HG03025 (cell line): ENCODE data around the gene SGMS1.
A peak's percentile ranks its signal among the peaks of the same experiment; 100 is the strongest.

Experiments used
- ATAC-seq: cut with Tn5 transposase; IDR thresholded peaks from one replicate; pipeline ENCODE4 v1.9.1; 2021; ENCODE audit warnings: mild to moderate bottlenecking, moderate library complexity; ENCODE audit not compliant: unreplicated experiment, low FRiP score

Gene SGMS1

GRCh38 chr10:50613726-50614443 is 9.9 kb downstream of the SGMS1 start:
- no peak for ATAC-seq

- ATAC-seq, result no peak
Observed at GRCh38 chr10:50613150-50613549, 10.6 kb downstream of the SGMS1 start.

GRCh38 chr10:50610368-50610767 is 13.4 kb downstream of the SGMS1 start:
- no peak for ATAC-seq

DNA sequence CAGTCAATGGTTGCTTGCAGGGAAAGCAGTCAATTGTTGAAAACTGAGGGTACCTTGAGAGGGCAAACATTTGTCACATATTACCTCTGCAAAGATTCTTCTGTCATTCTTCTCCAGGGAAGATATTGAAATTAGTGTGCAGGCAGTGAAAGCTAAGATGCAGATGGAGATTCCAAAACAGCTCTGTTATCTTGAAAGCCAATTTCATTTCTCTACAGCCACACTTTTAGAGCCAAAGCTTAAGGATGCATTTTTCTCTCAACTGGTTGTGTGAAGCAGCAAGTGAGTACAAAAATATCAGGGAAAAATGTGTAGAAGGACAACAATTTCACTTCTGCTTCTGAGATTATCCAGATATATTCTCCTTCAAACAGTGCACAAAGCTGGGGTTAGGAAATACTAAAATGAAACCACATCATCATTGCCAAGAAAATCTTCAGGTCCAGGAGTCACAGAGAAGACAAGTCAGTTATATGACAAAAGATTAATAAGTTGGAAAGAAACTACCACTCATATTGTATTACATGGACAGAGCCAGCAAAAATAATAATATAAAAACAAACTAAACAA is 16.3 kb downstream of the SGMS1 start:
- no peak for ATAC-seq

DNA sequence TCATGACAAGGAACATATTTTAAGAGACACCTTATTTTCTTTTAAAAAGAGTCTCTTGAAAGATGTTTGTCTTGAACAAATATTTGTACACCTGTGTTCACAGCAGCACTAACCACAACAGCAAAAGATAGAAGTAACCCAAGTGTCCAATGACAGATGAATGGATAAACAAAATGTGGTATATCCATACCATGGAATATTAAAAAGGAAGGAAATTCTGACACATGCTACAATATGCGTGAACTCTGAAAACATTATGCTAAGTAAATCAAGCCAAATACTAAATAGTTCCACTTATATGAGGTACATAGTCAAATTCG is 17.8 kb downstream of the SGMS1 start:
- no peak for ATAC-seq

DNA sequence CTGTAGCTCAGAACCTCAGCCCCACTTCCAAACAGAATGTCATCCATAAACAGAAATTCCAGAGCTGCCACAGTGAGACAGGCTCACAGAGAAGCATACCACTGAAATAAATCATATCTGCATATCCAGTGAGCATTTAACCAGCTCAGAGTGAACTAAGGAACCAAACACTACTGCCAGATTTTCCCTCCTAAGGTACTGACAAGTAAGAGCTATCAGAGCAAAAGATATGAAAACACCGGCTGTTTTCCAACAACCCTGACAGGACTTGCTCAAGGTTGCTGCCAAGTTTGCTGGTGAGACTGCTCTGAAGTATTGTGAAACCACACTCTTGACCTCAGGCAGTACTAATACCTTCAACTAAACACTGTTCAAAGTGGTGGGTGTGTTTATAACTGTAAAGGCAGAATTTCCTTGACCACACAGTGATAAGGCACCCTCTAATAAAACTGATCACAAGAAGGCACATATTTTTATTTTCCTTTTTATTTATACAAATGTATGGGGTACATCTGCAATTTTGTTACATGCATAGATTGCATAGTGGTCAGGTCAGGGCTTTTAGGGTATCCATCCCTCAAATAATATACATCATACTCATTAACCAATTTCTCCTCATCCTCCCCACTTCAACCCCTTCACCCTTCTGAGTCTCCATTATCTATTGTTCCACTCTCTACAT is 18.3 kb downstream of the SGMS1 start:
- ATAC-seq, result peak; percentile 61

DNA sequence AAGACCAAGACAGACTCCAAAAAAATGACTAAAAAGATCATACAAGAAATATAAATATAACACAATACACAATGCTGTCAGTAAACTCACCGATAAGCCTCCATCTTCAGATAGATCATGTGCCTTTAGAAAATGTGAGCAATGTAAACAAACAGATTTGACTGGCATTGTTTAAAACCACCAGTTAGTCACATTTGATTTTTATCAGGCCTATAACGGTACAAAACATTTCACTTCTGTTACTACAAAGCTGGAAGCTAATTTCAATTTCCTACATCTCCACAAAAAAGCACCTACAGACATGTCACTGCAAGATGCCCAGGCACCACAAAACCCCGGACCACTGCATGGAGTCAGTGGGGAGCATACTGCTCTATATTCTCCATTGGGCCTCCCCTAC is 18.9 kb downstream of the SGMS1 start:
- no peak for ATAC-seq

GRCh38 chr10:50604049-50604640 is 19.6 kb downstream of the SGMS1 start:
- peak; percentile 78 for ATAC-seq

- ATAC-seq, result no peak
Observed at GRCh38 chr10:50603151-50603850, 20.5 kb downstream of the SGMS1 start.

DNA sequence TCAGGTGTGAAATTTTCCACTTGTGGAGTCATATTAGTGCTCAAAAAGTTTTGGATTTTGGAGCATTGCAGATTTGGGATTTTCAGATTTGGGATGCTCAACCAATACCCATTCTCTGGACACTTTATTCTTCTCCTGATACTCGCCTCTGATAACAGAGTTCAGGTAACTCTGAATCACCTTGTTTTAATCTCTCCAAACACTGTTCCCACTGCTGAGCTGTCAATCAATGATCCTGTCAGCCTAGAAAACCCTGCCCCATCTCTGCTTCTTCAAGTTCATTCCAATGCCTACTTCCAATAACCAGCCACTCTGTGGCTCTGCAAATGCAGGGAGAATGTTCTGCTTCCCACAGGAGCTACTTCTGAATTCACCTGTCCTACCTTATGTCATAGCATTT is 21.8 kb downstream of the SGMS1 start:
- ATAC-seq, result no peak

DNA sequence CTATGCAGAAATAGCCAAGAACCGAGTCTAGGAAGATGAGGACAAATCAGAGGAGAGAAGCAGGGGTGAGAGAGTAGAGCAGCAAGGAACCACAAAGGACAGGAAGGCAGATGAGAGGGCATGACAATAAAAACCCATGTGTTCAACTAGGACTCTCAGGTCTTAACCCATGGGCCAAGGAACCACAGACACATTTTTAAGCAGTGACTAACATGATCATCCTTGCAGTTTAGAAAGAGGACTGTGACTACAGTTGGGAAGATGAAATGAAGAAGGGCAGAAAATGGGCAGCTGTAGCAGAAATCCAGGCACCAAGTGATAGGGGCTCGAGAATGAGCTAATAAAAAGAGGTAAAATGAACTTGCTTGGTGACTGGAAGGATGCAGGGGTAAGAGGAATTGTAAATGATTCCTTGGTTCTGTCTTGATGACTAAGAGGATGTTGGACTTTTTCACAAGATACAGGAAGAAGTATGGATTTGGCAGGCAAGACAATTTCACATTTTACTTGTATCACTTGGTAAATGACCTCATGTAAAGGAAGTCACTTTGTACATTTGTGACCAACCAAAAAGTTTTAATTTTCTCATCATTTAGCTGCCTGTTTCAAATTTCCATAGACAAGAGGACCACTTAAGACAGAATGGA is 22.8 kb downstream of the SGMS1 start:
- ATAC-seq, result no peak

GRCh38 chr10:50600286-50600685 is 23.5 kb downstream of the SGMS1 start:
- no peak for ATAC-seq

GRCh38 chr10:50596897-50597296 is 26.9 kb downstream of the SGMS1 start:
- no peak for ATAC-seq

DNA sequence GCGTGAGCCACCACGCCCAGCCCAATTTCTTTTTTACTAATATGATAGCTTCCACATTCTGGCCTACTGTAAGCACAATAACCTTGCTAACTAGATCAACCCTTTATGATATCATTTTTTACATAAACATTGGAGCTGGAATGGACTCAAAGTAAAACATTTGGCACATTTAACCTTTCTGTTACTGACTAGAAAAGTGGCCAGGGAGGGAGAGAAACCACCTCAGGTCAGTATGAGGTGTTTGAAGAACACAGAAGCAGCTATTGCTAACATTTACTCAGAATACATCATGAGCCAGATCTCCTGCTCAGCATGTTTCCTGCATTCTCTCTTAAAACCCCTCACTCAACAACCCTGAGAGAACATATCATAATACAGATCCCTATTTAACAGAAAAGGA is 27.3 kb downstream of the SGMS1 start:
- no peak for ATAC-seq

DNA sequence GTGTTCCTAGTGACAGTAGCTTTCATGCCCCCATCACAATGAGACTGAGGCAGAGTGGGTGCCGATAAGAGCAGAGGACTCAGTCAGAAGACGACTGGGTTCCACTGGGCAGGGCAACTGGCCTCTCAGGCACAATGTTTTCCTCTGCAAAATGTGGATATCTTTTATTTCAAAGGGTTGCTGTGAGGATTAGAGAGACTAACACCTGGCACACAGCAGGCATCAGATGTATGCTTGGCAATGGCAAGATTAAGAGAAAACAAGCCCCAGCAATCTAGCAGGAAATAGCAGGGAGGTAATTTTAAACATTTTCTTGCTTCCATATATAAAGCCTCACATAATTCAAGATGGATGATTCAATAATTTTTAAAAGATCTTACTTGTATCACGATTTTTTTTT is 28.0 kb downstream of the SGMS1 start:
- ATAC-seq, result no peak

GRCh38 chr10:50593523-50594376 is 30.0 kb downstream of the SGMS1 start:
- ATAC-seq, result no peak

DNA sequence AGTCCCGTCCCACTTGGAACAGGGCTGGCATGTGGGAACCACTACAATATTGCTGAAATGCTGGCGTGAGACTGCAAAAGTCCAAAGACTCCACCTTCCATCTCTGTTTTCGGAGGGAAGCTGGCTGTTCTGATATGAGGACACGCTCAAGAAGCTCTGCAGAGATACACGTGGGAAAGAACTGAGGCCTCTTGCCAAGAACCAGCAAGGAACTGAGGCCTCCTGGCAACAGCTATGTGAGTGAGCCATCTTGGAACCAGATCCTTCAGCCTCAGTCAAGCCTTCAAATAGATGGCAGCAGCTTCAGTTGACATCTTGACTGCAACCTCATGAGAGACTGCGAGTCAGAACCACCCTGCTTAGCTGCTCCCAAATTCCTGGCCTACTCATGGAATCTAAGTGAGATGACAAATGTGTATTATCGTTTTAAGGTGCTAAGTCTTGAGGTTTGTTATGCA is 30.8 kb downstream of the SGMS1 start:
- ATAC-seq, result no peak

- no peak for ATAC-seq
Observed at GRCh38 chr10:50590935-50591334, 32.8 kb downstream of the SGMS1 start.

DNA sequence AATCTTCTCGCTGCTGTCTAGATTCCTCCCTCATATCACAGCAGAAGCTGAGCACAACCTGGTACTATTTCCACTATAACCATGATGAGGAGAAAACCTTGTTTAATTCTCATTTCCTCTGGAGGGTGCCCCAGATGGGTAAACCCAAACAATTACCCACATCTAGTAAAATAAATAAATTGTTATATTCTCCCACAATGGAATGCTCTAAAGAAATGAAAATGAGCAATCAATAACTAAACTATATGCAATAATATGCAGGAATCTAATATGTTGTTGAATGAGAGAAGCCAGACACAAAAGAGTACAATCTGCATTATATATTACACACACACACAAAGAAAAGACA is 37.0 kb downstream of the SGMS1 start:
- ATAC-seq, result no peak
